Right lobe of liver (tissue), 4 donors: ENCODE data around the gene TMEM220.

Experiments used
- POLR2A ChIP-seq: fragments of 450-650 bp; IDR thresholded peaks from one replicate; pipeline ENCODE4 v1.6.1; 2017; ENCODE audit warnings: antibody characterized with exemption, mild to moderate bottlenecking
- TF ChIP-seq, protein P1 (sequence below), 4 donors: fragments of 200-600 bp in 3 of 4; fragments of 450-650 bp in 1 of 4; IDR thresholded peaks; one replicate each; pipeline versions ENCODE4 v1.5.1 to v1.8.0; 2016 to 2022; ENCODE audit warnings: antibody characterized with exemption in 4 of 4, mild to moderate bottlenecking in 2 of 4
- donor health status: DM: no; HTN: no; CAD: no.
- donor health status: DM: no; HTN: no; CAD: no.
- donor health status: DM: no; HTN: yes; CAD: no.

DNA sequence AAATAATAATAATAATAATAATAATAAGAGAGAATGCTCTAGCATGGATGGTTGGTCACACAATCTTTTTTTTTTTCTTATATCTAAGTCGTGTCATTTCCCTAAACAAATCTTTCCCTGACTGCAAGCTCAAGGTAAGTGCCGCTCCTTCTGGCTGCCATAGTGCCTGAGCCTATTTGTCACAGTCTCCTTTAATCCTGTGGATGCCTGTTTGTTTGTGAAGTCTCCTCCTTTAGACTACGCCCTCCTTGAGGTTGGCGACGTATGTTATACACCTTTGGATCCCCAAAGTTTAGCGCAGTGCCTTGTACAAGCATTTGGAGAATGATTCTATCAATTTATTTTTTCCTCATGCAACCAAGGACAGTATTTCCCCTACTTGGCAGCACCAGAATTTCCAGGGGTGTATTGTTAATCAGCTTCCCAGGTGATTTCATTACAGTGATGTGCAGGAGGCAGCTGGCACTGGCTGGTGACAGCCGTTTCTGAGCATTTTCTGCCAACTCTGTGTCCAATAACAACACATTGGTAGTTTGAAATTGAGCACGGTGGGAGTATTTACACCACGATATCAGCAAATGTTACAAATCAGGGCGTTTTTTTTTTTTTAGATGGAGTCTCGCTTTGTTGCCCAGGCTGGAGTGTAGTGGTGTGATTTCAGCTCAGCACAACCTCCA is 47.4 kb upstream of the TMEM220 start:
- TF ChIP-seq, protein P1, sequence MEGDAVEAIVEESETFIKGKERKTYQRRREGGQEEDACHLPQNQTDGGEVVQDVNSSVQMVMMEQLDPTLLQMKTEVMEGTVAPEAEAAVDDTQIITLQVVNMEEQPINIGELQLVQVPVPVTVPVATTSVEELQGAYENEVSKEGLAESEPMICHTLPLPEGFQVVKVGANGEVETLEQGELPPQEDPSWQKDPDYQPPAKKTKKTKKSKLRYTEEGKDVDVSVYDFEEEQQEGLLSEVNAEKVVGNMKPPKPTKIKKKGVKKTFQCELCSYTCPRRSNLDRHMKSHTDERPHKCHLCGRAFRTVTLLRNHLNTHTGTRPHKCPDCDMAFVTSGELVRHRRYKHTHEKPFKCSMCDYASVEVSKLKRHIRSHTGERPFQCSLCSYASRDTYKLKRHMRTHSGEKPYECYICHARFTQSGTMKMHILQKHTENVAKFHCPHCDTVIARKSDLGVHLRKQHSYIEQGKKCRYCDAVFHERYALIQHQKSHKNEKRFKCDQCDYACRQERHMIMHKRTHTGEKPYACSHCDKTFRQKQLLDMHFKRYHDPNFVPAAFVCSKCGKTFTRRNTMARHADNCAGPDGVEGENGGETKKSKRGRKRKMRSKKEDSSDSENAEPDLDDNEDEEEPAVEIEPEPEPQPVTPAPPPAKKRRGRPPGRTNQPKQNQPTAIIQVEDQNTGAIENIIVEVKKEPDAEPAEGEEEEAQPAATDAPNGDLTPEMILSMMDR (IDR thresholded peaks at IDR 0.05) = no peak
- TF ChIP-seq POLR2A = no peak
